GM18505 (cell line): ENCODE measurements around the gene AKNA.

Experiments used
- ATAC-seq: cut with Tn5 transposase; IDR thresholded peaks from one replicate; pipeline ENCODE4 v1.9.1; 2021; ENCODE audit not compliant: unreplicated experiment
- POLR2A ChIP-seq: IDR thresholded peaks from 4 replicates; pipeline ENCODE4 v1.6.1; 2011; ENCODE audit warnings: borderline replicate concordance; ENCODE audit not compliant: insufficient read depth, insufficient read length; ENCODE audit errors: extremely low read depth

Gene AKNA, protein sequence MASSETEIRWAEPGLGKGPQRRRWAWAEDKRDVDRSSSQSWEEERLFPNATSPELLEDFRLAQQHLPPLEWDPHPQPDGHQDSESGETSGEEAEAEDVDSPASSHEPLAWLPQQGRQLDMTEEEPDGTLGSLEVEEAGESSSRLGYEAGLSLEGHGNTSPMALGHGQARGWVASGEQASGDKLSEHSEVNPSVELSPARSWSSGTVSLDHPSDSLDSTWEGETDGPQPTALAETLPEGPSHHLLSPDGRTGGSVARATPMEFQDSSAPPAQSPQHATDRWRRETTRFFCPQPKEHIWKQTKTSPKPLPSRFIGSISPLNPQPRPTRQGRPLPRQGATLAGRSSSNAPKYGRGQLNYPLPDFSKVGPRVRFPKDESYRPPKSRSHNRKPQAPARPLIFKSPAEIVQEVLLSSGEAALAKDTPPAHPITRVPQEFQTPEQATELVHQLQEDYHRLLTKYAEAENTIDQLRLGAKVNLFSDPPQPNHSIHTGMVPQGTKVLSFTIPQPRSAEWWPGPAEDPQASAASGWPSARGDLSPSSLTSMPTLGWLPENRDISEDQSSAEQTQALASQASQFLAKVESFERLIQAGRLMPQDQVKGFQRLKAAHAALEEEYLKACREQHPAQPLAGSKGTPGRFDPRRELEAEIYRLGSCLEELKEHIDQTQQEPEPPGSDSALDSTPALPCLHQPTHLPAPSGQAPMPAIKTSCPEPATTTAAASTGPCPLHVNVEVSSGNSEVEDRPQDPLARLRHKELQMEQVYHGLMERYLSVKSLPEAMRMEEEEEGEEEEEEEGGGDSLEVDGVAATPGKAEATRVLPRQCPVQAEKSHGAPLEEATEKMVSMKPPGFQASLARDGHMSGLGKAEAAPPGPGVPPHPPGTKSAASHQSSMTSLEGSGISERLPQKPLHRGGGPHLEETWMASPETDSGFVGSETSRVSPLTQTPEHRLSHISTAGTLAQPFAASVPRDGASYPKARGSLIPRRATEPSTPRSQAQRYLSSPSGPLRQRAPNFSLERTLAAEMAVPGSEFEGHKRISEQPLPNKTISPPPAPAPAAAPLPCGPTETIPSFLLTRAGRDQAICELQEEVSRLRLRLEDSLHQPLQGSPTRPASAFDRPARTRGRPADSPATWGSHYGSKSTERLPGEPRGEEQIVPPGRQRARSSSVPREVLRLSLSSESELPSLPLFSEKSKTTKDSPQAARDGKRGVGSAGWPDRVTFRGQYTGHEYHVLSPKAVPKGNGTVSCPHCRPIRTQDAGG (N-terminal part only)

GRCh38 chr9:114387680-114388356 lies at the start of gene AKNA:
Gene AKNA (minus strand): TSS chr9:114387982. CDS start chr9:114381333, 6,649 bp downstream.
- peak; percentile 92 for TF ChIP-seq POLR2A
- ATAC-seq: no peak

- TF ChIP-seq POLR2A: no peak
- ATAC-seq: no peak
Measured at GRCh38 chr9:114437401-114437893, 49.7 kb upstream of the AKNA start.

- no peak for ATAC-seq
- TF ChIP-seq POLR2A: no peak
Measured at GRCh38 chr9:114434878-114435311, 47.1 kb upstream of the AKNA start.

GRCh38 chr9:114433720-114434255 lies 46.0 kb upstream of the AKNA start:
- TF ChIP-seq POLR2A: no peak
- no peak for ATAC-seq

- ATAC-seq: no peak
- no peak for TF ChIP-seq POLR2A
Measured at GRCh38 chr9:114433086-114433485, 45.3 kb upstream of the AKNA start.

GRCh38 chr9:114432323-114433067 lies 44.7 kb upstream of the AKNA start:
- no peak for ATAC-seq
- TF ChIP-seq POLR2A: no peak

- no peak for ATAC-seq
- no peak for TF ChIP-seq POLR2A
Measured at GRCh38 chr9:114431770-114432169, 44.0 kb upstream of the AKNA start.

DNA sequence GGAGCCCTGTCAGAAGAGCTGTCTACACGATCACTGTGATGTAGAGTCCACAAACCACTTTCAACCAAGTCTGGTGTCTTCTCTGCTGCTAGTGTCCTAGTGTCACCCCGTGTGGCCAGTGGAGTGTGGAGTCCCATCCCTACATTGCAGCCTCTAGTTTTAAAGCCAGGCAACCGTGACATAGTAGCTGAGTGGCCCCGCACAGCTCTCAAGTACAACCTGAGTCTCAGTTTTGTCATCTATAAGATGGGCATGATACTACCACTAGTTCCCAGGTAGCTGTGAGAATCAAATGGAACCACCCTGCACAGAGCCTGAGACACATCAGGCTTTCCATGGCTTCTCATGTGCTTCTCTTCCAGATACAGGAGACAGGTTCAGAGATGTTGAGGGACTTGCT lies 43.2 kb upstream of the AKNA start:
- ATAC-seq: no peak

DNA sequence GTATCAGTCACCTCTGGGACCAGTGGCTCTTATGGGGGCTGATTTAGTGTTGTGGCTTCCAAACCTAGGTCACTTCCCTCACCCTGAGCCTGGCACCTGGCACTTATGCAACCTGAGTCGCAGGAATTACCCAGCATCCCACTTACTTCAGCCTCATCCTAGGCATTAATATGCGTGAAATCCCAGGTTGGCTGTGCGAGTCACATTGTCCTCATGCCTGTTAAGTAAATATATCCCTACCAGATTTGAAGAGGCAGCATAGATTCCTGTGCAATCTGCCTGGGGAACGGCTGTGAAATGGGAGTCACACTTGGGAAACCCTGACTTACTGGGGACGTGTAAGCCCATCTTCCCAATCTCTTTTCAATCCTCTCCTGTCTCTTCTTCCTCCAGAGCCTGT lies 42.7 kb upstream of the AKNA start:
- no peak for TF ChIP-seq POLR2A
- ATAC-seq: no peak

More for the DNA sequence above, 43.2 kb upstream of the AKNA start:
- no peak for TF ChIP-seq POLR2A

DNA sequence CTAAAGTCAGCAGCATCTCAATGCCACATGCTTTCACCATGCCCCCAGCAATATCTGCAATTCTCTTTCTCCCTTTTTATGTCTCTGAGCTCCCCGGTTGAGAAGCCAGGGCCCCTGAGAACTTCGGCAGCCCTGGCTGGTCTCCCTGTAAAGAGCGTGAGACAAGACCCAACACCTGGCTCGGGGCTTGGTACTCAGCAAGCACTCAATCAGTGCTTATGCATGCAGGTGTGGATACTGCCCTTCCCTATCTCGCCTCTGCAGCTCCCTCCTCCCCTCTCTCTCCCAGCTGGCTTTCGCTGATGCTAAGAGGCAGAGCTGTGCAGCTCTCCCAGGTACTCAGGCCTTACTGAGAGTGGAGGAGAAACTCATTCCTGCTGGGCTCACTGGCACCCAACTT lies 41.7 kb upstream of the AKNA start:
- no peak for ATAC-seq
- TF ChIP-seq POLR2A: no peak

DNA sequence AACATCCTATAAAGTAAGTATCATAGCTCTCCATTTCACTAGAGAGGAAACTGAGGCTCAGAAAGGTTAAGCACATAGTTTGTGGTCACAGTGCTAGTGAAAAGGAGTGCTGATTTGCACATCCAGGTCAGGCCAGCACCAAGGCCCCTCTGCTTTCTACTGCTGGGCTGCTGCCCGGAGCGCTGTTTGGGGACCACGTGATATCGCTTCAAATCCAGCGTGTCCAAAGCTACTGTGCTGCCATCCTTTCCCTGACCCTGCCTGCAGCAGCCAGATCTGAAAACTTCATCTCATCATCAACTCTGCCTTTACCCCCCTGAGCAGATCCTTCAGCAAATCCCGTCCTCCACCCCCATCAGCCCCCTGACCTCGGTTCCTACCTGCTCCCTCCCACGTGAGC lies 40.7 kb upstream of the AKNA start:
- no peak for TF ChIP-seq POLR2A
- no peak for ATAC-seq
